NT2/D1 (cell line): Measurements from ENCODE around the gene PARS2.
"Not testable (repeated sequence)": the region's sequence is repeated elsewhere in the genome, so short reads cannot be mapped to it uniquely, and the experiment has no call there.

Source experiments
- DNase-seq: peaks from one replicate; pipeline ENCODE4 v3.0.0-alpha.2; 2011; ENCODE audit warnings: low read depth, low spot score
- H3K27me3 ChIP-seq: 2 replicates; pipeline ENCODE4 v1.6.0; 2011; ENCODE audit warnings: mild to moderate bottlenecking; ENCODE audit not compliant: insufficient read length, insufficient read depth
- H3K36me3 ChIP-seq: 2 replicates; pipeline ENCODE4 v1.6.1; 2011; ENCODE audit warnings: mild to moderate bottlenecking, low read length, mixed read lengths; ENCODE audit not compliant: insufficient read depth, insufficient read length
- H3K4me1 ChIP-seq: 2 replicates; pipeline ENCODE4 v1.5.1; 2011; ENCODE audit not compliant: insufficient read depth, insufficient read length
- H3K4me3 ChIP-seq: 2 replicates; pipeline ENCODE4 v1.5.1; 2011; ENCODE audit warnings: low read depth; ENCODE audit not compliant: insufficient read length
- H3K9ac ChIP-seq: 2 replicates; pipeline ENCODE4 v1.6.0; 2011; ENCODE audit warnings: low read depth; ENCODE audit not compliant: insufficient read length
- H3K9me3 ChIP-seq: 2 replicates; pipeline ENCODE4 v1.5.1; 2011; ENCODE audit warnings: mild to moderate bottlenecking, low read length; ENCODE audit not compliant: insufficient read depth
- SUZ12 ChIP-seq: IDR thresholded peaks from 2 replicates; pipeline ENCODE4 v1.6.1; 2011; ENCODE audit not compliant: insufficient read length, insufficient read depth; ENCODE audit errors: extremely low read depth
- YY1 ChIP-seq: IDR thresholded peaks from 2 replicates; pipeline ENCODE4 v1.6.1; 2011; ENCODE audit not compliant: insufficient read length, insufficient read depth
- ZNF274 ChIP-seq: IDR thresholded peaks from 2 replicates; pipeline ENCODE4 v1.6.1; 2011; ENCODE audit warnings: mild to moderate bottlenecking, low read depth, low read length

PARS2 gene

GRCh38 chr1:54777011-54777410, 12.7 kb upstream of the PARS2 start:
- Histone ChIP-seq H3K9me3 (no peaks in the 10 kb centered on the region), H3K36me3 (no peaks in the 10 kb centered on the region), H3K4me1 (peaks cover 3% of the 10 kb centered on the region), H3K4me3 (no peak overlapping the region), H3K9ac (no peak overlapping the region), H3K27me3 (no peaks in the 10 kb centered on the region)
- no peak for DNase-seq
- no peak for TF ChIP-seq YY1
- no peak for TF ChIP-seq SUZ12

GRCh38 chr1:54775828-54776721, 11.8 kb upstream of the PARS2 start:
- not testable (repeated sequence) for H3K4me1 ChIP-seq, H3K27me3 ChIP-seq, H3K9me3 ChIP-seq, H3K36me3 ChIP-seq, H3K4me3 ChIP-seq, DNase-seq, H3K9ac ChIP-seq

DNA sequence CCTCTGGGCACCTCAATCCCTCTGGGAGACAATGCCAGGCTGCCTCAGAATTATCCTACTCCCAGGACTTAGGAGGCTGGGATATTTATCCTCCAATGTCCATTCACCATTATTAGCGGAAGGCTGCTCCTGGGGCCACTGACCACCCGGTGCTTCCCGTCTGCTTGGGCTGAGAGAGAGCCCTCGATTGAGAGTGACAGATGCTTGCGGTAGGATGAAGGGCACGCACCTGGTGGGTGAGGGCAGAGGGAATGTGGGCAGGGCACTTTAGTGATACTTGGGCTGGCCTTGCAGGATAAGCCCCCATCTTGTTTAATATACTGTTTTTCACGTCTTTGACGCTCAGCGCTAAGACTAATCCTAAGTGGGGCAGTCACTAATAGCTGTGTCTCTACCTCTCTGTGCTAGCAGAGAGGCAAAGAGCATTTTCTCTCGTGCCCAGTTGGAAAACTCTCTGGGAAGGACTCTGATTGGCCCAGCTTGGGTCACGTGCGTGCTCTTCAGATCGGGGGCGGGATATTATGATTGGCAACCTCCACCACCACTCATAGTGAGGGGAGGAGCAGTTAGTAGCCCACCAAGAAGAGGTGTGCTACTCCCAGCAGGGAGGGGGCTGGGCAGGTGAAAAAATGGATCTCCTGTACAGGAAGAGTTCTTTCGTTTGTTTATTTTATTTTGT, 10.6 kb upstream of the PARS2 start:
- no peak for TF ChIP-seq SUZ12
- no peak for TF ChIP-seq YY1
- TF ChIP-seq ZNF274, result no peak
- Histone ChIP-seq H3K4me3 (no peak overlapping the region), H3K4me1 (peaks cover 3% of the 10 kb centered on the region), H3K9ac (no peak overlapping the region), H3K9me3 (no peaks in the 10 kb centered on the region), H3K27me3 (no peaks in the 10 kb centered on the region), H3K36me3 (no peaks in the 10 kb centered on the region)
- DNase-seq, result peak; percentile 80

- Histone ChIP-seq H3K9me3 (no peaks in the 10 kb centered on the region), H3K4me3 (no peak overlapping the region), H3K27me3 (no peaks in the 10 kb centered on the region), H3K9ac (no peak overlapping the region), H3K4me1 (peaks cover 3% of the 10 kb centered on the region), H3K36me3 (no peaks in the 10 kb centered on the region)
- TF ChIP-seq YY1, result no peak
- no peak for TF ChIP-seq ZNF274
- TF ChIP-seq SUZ12, result no peak
- no peak for DNase-seq
Measured at GRCh38 chr1:54772951-54773350, 8.6 kb upstream of the PARS2 start.

DNA sequence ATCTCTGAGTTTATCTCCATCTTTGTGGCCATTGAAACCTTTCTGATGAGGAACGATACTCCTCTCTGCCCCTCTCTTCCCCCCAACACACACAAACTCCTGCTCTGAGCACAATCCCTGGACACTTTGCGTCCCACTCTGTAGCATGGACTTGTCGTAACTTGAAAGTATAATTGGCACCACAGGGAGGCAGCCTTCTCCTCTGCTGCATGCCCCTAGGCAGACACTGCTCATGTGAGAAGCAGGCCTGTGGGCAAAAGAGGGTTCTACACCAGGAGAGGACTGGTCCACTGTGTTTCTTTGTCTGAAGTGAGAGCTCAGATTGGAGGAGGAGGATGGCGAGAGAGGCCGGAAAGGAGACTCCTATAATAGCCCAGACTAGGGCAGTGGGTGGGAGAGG, 3.8 kb upstream of the PARS2 start:
- H3K4me3 ChIP-seq, result no peak overlapping the region
- no peak for TF ChIP-seq YY1
- TF ChIP-seq ZNF274, result no peak
- no peak for TF ChIP-seq SUZ12
- DNase-seq, result peak; percentile 27
- H3K36me3 ChIP-seq, result no peaks in the 10 kb centered on the region
- H3K9ac ChIP-seq, result no peak overlapping the region
- H3K4me1 ChIP-seq, result peaks cover 5% of the 10 kb centered on the region
- H3K9me3 ChIP-seq, result no peaks in the 10 kb centered on the region
- no peaks in the 10 kb centered on the region for H3K27me3 ChIP-seq

GRCh38 chr1:54767526-54767925, 3.2 kb upstream of the PARS2 start:
- no peaks in the 10 kb centered on the region for H3K9me3 ChIP-seq
- no peak overlapping the region for H3K9ac ChIP-seq
- no peak for TF ChIP-seq YY1
- TF ChIP-seq ZNF274, result no peak
- no peak for TF ChIP-seq SUZ12
- peaks cover 4% of the 10 kb centered on the region for H3K36me3 ChIP-seq
- H3K27me3 ChIP-seq, result no peaks in the 10 kb centered on the region
- H3K4me3 ChIP-seq, result no peak overlapping the region
- peaks cover 5% of the 10 kb centered on the region for H3K4me1 ChIP-seq
- no peak for DNase-seq

GRCh38 chr1:54766726-54767125, 2.4 kb upstream of the PARS2 start:
- Histone ChIP-seq H3K9ac (no peak overlapping the region), H3K36me3 (peaks cover 4% of the 10 kb centered on the region), H3K4me3 (no peak overlapping the region), H3K27me3 (no peaks in the 10 kb centered on the region), H3K4me1 (peaks cover 5% of the 10 kb centered on the region), H3K9me3 (no peaks in the 10 kb centered on the region)
- no peak for DNase-seq
- no peak for TF ChIP-seq YY1
- TF ChIP-seq SUZ12, result no peak
- no peak for TF ChIP-seq ZNF274
